Natural killer cell (primary cell): Measurements from ENCODE around the gene MINDY2. TPM values are rescaled to one million over a fixed set of nuclear protein-coding genes. Genes with fewer than 3 reads are reported as not detected.

ENCODE experiments used
- ATAC-seq, 3 donors: fragments of 150-1000 bp in 2 of 3; fragments of 200-7000 bp in 1 of 3; cut with Tn5 transposase; 1 replicate in 1 of 3; 2 replicates in 2 of 3; pipeline ENCODE4 v1.10.0; 2021; ENCODE audit warnings: mild to moderate bottlenecking in 2 of 3, moderate library complexity in 2 of 3
- DNase-seq, 2 donors: peaks; one replicate each; pipeline versions ENCODE4 v3.0.0 to v3.0.0-alpha.2; 2013 to 2021; ENCODE audit warnings: mixed read lengths in 1 of 2
- H3K27ac ChIP-seq: one replicate; pipeline ENCODE4 v1.5.1; 2013; ENCODE audit warnings: mild to moderate bottlenecking, low read length
- H3K27me3 ChIP-seq: one replicate; pipeline ENCODE4 v1.6.1; 2013; ENCODE audit warnings: low read length; ENCODE audit not compliant: control insufficient read depth, insufficient read depth
- H3K36me3 ChIP-seq: one replicate; pipeline ENCODE4 v1.6.1; 2013; ENCODE audit warnings: low read length; ENCODE audit not compliant: control insufficient read depth, insufficient read depth
- H3K4me1 ChIP-seq: one replicate; pipeline ENCODE4 v1.6.1; 2013; ENCODE audit warnings: low read length; ENCODE audit not compliant: control insufficient read depth, insufficient read depth
- H3K4me3 ChIP-seq: one replicate; pipeline ENCODE4 v1.5.1; 2013; ENCODE audit warnings: low read length
- H3K9me3 ChIP-seq: one replicate; pipeline ENCODE4 v1.6.1; 2013; ENCODE audit warnings: low read length; ENCODE audit not compliant: control insufficient read depth, insufficient read depth
- H3K27ac Mint-ChIP-seq, 2 donors: one replicate each; pipeline ENCODE4 v1.8.0; 2022; ENCODE audit warnings: mild to moderate bottlenecking in 2 of 2, mixed read lengths in 2 of 2, moderate library complexity in 1 of 2
- H3K27me3 Mint-ChIP-seq, 2 donors: one replicate each; pipeline ENCODE4 v1.8.0; 2022; ENCODE audit warnings: low read depth in 2 of 2, mixed read lengths in 2 of 2
- H3K36me3 Mint-ChIP-seq: one replicate; pipeline ENCODE4 v1.8.0; 2022; ENCODE audit warnings: mixed read lengths
- H3K4me1 Mint-ChIP-seq, 2 donors: one replicate each; pipeline ENCODE4 v1.8.0; 2022; ENCODE audit warnings: mixed read lengths in 2 of 2
- H3K4me3 Mint-ChIP-seq: one replicate; pipeline ENCODE4 v1.8.0; 2022; ENCODE audit warnings: mild to moderate bottlenecking, moderate library complexity, mixed read lengths
- H3K9me3 Mint-ChIP-seq, 2 donors: one replicate each; pipeline ENCODE4 v1.8.0; 2022; ENCODE audit warnings: mixed read lengths in 2 of 2
- CTCF ChIP-seq: fragments of 200-600 bp; IDR thresholded peaks from one replicate; pipeline ENCODE4 v1.8.0; 2022; ENCODE audit warnings: antibody characterized with exemption
- WGBS: methylation state at CpG from one replicate; pipeline ENCODE4 v1.1.7; 2013; ENCODE audit warnings: missing lambda C conversion rate; ENCODE audit not compliant: insufficient coverage; 5-methylcytosine and 5-hydroxymethylcytosine counted together
- intact Hi-C: fragments of 100-400 bp; cut with micrococcal nuclease; formaldehyde crosslinking; loops from one replicate; pipeline ENCODE4 v1.14.2; 2022
- total RNA-seq, 4 donors: library from RNA; stranded (reverse); fragments of 120-200 nt in 1 of 4; gene quantifications; one replicate each; pipeline versions ENCODE4 v1.2.3 to v1.2.4, GENCODE V29; 2013 to 2022

MINDY2 gene
- total RNA-seq, 3 donors from 2014 or later (not counting 1 experiment from before 2014, with no cell fraction given), result 16.3 to 18.7 (median 18.3) TPM

GRCh38 chr15:58736018-58736643 is 35.0 kb upstream of the MINDY2 start:
- no peak for TF ChIP-seq CTCF
- H3K4me3 Mint-ChIP-seq, result no peak overlapping the region
- peaks cover 13% of the 10 kb centered on the region for H3K4me1 ChIP-seq
- H3K36me3 Mint-ChIP-seq, result no peaks in the 10 kb centered on the region
- DNase-seq, result no peak
- H3K9me3 ChIP-seq, result no peaks in the 10 kb centered on the region
- no peak for ATAC-seq
- H3K4me1 Mint-ChIP-seq, result peaks cover 75 to 84% of the 10 kb centered on the region in 2 donors
- no peaks in the 10 kb centered on the region for H3K27me3 Mint-ChIP-seq
- intact Hi-C loops, result no loop called here
- H3K9me3 Mint-ChIP-seq, result no peaks in the 10 kb centered on the region
- no peak overlapping the region for H3K27ac ChIP-seq
- H3K27ac Mint-ChIP-seq, result peak overlapping the region; percentile 59 to 91
- H3K27me3 ChIP-seq, result no peaks in the 10 kb centered on the region
- 71% methylated on average over 2 of the region's 2 CpGs for WGBS
- no peaks in the 10 kb centered on the region for H3K36me3 ChIP-seq
- H3K4me3 ChIP-seq, result no peak overlapping the region

- no peaks in the 10 kb centered on the region for H3K9me3 ChIP-seq
- no peak for TF ChIP-seq CTCF
- H3K4me1 ChIP-seq, result peaks cover 4% of the 10 kb centered on the region
- H3K27me3 Mint-ChIP-seq, result no peaks in the 10 kb centered on the region
- no peak for ATAC-seq
- WGBS, result 90% methylated on average over 3 of the region's 3 CpGs
- H3K36me3 Mint-ChIP-seq, result no peaks in the 10 kb centered on the region
- H3K4me3 Mint-ChIP-seq, result no peak overlapping the region
- no peaks in the 10 kb centered on the region for H3K27me3 ChIP-seq
- no peaks in the 10 kb centered on the region for H3K9me3 Mint-ChIP-seq
- H3K36me3 ChIP-seq, result no peaks in the 10 kb centered on the region
- no peak for DNase-seq
- intact Hi-C loops, result no loop called here
- H3K4me1 Mint-ChIP-seq, result peaks cover 75 to 84% of the 10 kb centered on the region in 2 donors
- H3K4me3 ChIP-seq, result no peak overlapping the region
- H3K27ac ChIP-seq, result no peak overlapping the region
- peak overlapping the region; percentile 33 to 91 for H3K27ac Mint-ChIP-seq
These were observed 33.8 kb upstream of the MINDY2 start for GRCh38 chr15:58737298-58737697.

DNA sequence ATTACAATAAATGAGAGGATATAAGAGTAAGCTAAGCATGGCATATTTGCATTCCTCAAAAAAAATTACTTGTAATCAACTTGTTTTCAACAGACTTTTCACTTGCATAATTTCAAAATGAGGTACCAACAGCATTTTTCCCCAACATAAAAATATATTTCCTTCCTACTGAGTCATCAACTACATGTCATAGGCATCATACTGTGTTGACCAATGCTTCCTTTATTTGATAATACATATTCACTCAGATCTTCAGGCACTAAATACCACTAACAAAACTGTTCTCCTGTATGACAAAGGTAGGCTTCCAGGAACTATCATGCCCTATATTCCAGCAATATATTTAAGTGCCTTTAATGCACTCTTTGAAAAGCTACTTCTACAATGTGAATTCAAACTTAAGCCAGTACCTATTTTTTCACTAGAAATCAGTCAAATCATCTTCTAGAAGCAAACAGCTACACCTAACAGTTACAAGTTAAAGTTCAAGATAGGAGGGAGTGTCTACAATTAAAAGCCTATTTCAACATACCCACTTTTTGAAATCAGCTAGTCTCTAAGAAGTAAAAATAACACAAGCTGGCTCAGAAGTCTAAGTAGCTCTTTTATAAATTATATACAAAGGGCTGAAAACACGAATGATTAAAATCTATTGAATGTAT is 32.9 kb upstream of the MINDY2 start:
- Mint-ChIP-seq H3K4me1 (peaks cover 75 to 84% of the 10 kb centered on the region in 2 donors), H3K4me3 (peak overlapping the region; percentile 10), H3K27ac (peak overlapping the region; percentile 33 to 91), H3K27me3 (no peaks in the 10 kb centered on the region), H3K36me3 (no peaks in the 10 kb centered on the region), H3K9me3 (no peaks in the 10 kb centered on the region)
- DNase-seq, result no peak
- peaks cover under 1% of the 10 kb centered on the region for H3K36me3 ChIP-seq
- no peak overlapping the region for H3K4me3 ChIP-seq
- intact Hi-C loops, result no loop called here
- H3K27ac ChIP-seq, result peak overlapping the region; percentile 19
- no CpG with 5 or more reads among the region's 1 CpG for WGBS
- peak; percentile 48 to 70 (median 56) for ATAC-seq
- H3K4me1 ChIP-seq, result peaks cover 4% of the 10 kb centered on the region
- H3K9me3 ChIP-seq, result no peaks in the 10 kb centered on the region
- no peaks in the 10 kb centered on the region for H3K27me3 ChIP-seq
- TF ChIP-seq CTCF, result no peak
